ENCODE measurements around the gene CDC7.
"Not testable (repeated sequence)": the region's sequence is repeated elsewhere in the genome, so short reads cannot be mapped to it uniquely, and the experiment has no call there.

CDC7 gene

DNA sequence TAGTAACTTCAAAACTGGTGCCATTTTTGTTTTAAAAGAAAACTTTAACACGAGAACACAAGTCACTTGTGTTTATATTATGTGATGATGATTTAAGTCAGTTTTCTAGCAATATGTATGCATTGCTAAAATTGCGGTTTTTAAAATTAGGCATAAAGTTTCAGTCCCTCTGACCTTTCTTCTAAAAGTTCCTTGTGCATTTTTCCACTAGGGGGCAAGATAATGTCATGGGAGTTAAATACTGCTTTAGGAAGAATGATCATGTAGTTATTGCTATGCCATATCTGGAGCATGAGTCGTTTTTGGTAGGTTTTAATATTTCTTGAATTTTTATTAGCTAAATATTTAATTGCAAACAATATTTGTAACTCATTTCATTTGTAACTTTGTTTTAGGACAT lies 10.7 kb downstream of the CDC7 start:
- DNase-seq (ENCODE audit: low read depth in 2 of 2), result no peak

GRCh38 chr1:91513160-91513559 lies 12.5 kb downstream of the CDC7 start:
- DNase-seq (ENCODE audit: low read depth in 2 of 2), result no peak

DNA sequence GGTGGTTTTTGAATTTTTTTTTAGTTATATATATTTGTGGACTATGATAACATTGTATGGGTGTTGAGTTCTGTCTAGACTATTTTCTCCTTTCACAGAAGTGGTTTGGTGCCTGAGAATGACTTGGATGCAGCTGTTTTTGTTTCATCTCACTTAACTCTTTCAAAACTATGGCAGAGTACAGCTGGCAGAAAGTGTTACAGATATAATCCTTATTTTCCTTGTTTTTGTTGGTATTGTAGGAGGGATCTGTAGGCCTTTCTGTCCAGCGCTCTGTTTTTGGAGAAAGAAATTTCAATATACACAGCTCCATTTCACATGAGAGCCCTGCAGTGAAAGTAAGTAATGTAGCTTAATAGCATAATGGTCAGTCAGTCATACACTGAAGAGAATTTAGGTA lies 13.1 kb downstream of the CDC7 start:
- DNase-seq (ENCODE audit: low read depth in 2 of 2), result no peak

- DNase-seq (ENCODE audit: low read depth in 2 of 2), result no peak
Observed at GRCh38 chr1:91515994-91516393, 15.3 kb downstream of the CDC7 start.

- DNase-seq (ENCODE audit: low read depth in 2 of 2), result not testable (repeated sequence)
Observed at GRCh38 chr1:91516605-91517004, 16.0 kb downstream of the CDC7 start.

GRCh38 chr1:91519167-91519566 lies 18.5 kb downstream of the CDC7 start:
- DNase-seq (ENCODE audit: low read depth in 2 of 2), result not testable (repeated sequence)

GRCh38 chr1:91520942-91521507 lies 20.4 kb downstream of the CDC7 start:
- DNase-seq (ENCODE audit: low read depth in 2 of 2), result no peak

- no peak for DNase-seq (ENCODE audit: low read depth in 2 of 2)
Observed at GRCh38 chr1:91523482-91523881, 22.8 kb downstream of the CDC7 start.

GRCh38 chr1:91526496-91526895 lies 25.8 kb downstream of the CDC7 start:
- DNase-seq (ENCODE audit: low read depth in 2 of 2), result no peak

- no peak for DNase-seq (ENCODE audit: low read depth in 2 of 2)
Observed at GRCh38 chr1:91527266-91527765, 26.7 kb downstream of the CDC7 start.

DNA sequence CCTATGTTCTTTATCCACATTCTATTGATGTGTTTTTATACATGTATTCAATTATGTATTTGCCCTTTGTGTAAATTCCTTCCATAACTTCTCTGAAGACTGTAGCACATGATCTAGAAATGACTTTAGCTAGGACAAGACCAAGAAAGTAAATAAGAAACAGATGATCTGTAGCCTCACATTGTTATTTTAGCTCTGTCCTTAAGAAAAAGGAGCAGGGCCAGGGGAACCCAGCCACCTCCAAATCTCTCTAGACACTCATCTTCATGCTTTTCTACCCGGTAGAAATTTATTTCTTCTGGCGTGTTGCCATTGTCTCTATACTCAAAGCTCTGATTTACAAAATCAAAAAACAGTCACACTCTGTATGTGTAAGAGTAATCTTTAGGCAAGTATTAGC lies 27.1 kb downstream of the CDC7 start:
- no peak for DNase-seq (ENCODE audit: low read depth in 2 of 2)

- no peak for DNase-seq (ENCODE audit: low read depth in 2 of 2)
Observed at GRCh38 chr1:91529856-91530255, 29.2 kb downstream of the CDC7 start.

DNA sequence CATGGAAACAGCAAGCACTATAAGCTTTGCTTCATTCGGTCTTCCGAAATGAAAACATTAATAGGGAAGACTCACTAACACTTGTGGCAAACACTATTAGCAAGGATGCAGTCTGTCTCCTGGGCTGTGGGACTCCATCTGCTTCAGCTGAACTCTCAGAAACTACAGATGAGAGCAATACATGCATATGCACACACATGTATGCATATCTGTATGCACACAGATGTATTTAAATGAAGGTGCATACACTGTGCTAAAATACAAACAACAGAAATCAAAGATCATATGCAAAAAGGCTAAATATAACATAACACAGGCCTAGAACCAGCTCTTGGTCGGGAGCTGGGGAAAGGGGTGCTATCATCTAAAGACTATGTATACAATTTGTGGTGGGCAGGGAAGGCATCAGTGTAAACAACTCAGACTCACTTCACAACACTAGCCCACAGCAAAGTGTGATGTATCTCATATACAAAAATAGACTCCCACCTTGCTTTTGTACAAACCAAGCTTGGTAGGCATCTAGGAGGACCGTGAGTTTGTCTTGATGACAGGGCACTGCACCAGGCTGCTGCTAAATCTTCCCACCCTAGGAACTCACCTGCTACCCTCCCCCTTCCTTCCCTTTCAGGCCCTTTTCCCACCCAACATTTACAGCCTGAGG lies 32.8 kb downstream of the CDC7 start:
- no peak for DNase-seq (ENCODE audit: low read depth in 2 of 2)

- no peak for DNase-seq (ENCODE audit: low read depth in 2 of 2)
Observed at GRCh38 chr1:91535441-91535840, 34.8 kb downstream of the CDC7 start.

DNA sequence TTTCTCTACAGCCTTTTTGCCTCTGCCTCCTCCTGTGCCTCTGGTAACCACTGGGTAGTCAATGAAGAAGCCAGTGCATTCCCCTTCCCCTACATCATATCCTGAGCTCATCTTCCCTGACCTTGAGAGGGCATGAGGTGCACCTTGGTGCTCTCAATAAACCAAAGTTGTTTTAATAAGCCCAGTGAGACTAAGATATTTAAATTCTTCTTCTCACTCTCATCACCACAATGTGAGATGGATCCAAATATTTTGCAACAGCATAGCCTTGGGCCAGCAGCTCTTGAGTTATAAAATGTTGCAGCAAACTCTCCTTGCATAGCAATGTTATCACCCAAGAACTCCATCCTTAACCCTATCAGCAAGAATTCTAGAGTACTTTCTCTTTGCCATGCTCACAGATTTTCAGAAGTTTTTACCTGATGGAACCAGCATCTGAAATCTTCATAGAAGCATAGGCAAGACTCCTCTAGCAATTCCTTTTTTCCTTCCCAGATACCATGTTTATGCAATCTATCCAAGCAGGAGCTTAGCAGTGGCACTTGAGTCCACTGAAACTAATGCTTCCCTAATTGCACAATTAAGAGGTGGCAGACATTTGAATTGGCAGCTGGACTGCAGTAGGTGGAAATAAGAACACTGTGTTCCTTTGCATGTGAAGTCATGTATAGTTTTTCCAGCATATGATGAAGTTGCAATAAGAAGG lies 36.8 kb downstream of the CDC7 start:
- DNase-seq (ENCODE audit: low read depth in 2 of 2), result no peak

DNA sequence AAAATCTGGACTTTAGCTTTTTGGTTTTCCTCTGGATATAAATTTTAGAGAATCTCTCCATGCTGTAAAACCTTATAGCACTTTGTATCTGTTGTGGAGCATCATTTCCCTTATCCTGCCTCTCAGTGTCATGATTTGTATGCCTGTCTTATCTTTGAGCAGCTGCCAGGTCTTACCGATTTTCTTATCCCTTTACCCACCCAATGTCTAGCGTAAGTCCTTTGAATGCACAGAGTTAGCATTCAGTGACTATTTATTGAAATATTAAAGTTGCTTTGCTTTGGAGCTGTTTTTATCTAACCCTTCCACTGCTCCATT lies 37.3 kb downstream of the CDC7 start:
- DNase-seq (ENCODE audit: low read depth in 2 of 2), result no peak

GRCh38 chr1:91540910-91541309 lies 40.3 kb downstream of the CDC7 start:
- no peak for DNase-seq (ENCODE audit: low read depth in 2 of 2)

DNA sequence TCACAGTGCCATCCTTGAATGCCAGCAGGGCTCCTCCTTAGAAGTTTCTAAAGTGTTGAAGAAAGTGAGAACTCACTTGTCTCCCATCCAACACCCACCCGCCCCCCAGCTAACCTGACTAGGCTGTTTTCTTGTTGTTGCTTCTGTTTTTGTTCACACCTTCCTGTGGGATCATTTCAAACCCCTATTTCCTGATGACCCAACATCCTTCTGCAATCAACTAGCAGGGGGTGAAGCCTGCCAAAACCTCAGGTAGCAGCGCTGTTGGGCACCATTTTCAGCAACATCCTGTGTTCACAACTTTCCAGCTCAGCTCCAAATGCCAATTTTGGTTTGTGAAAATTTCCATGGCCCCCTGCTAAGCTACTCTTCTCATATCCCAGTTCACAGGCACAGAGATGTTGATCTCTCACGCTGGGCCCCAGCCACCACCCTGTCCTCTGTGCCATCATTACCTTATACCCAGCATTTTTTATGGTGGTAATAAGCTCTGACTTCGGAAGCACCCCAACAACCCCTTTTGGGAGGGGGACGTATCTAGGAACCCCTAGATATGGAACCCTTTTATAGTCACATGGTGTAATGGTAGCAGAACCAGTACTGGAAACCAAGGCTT lies 41.4 kb downstream of the CDC7 start:
- DNase-seq (ENCODE audit: low read depth in 2 of 2), result no peak

- DNase-seq (ENCODE audit: low read depth in 2 of 2), result no peak
Observed at GRCh38 chr1:91545506-91546300, 45.1 kb downstream of the CDC7 start.

DNA sequence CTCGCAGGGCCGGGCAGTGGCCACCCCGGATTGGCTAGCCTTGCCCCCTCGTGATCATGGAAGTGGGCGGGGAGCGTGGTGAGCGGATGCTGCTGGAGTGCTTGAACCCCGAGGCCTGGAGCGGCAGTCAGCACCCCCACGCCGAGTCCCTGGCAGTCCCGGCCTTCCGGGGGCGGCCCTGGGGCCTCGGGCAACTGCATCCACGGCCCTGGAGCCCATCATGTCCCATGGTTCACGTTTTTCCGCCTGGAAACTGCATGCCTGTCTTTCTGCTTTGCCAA lies 45.6 kb downstream of the CDC7 start:
- no peak for DNase-seq (ENCODE audit: low read depth in 2 of 2)

DNA sequence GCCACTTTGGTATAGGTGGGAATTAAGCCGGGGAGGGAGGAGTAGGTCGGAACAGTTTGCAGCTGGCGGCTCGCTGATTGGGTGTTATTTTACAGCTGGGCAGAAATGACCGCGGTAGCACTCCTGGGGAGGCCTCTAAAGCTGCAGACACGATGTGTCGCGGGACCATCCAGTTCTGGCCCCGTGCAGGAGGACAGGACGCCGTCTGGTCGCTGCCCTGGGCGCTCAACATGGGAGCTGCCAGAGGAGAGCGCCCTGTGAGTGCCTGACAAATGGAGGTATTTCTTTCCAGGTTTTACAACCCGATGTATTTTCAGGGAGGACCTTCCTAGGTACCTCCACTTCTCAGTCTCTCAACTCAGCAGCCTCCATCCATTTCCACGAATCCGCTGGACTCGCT lies 46.2 kb downstream of the CDC7 start:
- DNase-seq (ENCODE audit: low read depth in 2 of 2), result no peak

DNA sequence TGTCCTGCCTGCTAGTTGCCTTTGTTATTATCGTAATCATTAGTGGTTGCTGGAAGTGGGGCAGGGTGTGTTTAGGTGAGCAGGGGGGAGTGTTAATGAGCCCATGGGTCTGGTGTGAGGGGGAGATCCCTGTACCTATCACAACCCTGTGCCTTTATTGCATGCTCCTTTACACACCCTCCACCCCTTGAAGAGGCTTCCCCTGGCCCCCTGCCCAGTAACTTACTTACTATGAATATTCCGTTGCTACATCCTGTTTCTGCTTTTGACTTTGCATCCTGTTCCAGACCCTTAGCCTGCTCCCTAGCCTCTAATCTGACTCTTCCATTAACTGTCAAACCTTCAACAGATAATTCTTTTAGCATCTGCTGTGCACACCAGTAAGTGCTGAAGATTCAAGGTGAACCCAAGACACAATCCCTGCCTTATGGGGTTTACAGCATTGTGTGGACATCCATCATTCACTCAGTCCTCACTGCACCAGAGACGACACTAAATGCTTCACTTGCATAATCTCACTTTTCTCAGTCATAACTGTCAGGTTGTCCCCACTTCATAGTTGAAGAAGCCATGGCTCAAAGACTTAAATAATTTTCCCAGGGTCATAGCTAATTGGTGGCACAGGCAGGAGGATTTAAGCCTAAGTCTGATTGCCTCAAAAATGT lies 47.9 kb downstream of the CDC7 start:
- no peak for DNase-seq (ENCODE audit: low read depth in 2 of 2)
